Prostate gland (tissue), 2 donors: ENCODE results near the gene HS6ST2. TPM values are rescaled to one million over a fixed set of nuclear protein-coding genes. Genes with fewer than 3 reads are reported as not detected.

ENCODE experiments used
- DNase-seq: peaks from one replicate; pipeline ENCODE4 v3.0.0-alpha.2; 2019; ENCODE audit warnings: low spot score
- H3K27ac ChIP-seq, 2 donors: fragments of 200-600 bp; sonication (generic); 2 replicates each; pipeline ENCODE4 v1.5.1; 2017 to 2019
- H3K27me3 ChIP-seq: fragments of 200-600 bp; sonication (generic); replicated peaks from 2 replicates; pipeline ENCODE4 v1.5.1; 2019; ENCODE audit not compliant: insufficient read depth
- H3K36me3 ChIP-seq, 2 donors: fragments of 200-600 bp; sonication (generic); 1 replicate in 1 of 2; 2 replicates in 1 of 2; pipeline versions ENCODE4 v1.5.1 to v1.8.1; 2017 to 2019
- H3K4me1 ChIP-seq: fragments of 200-600 bp; sonication (generic); replicated peaks from 2 replicates; pipeline ENCODE4 v1.5.1; 2019
- H3K4me3 ChIP-seq, 2 donors: fragments of 200-600 bp; sonication (generic); 2 replicates each; pipeline ENCODE4 v1.5.1; 2017 to 2019
- H3K9me3 ChIP-seq: fragments of 200-600 bp; sonication (generic); 2 replicates; pipeline ENCODE4 v1.5.1; 2017
- POLR2A ChIP-seq: fragments of 450-650 bp; IDR thresholded peaks from one replicate; pipeline ENCODE4 v1.6.1; 2016; ENCODE audit warnings: antibody characterized with exemption, mild to moderate bottlenecking
- POLR2AphosphoS5 ChIP-seq: sonication (generic); formaldehyde crosslinking; IDR thresholded peaks from one replicate; pipeline ENCODE4 v1.6.1; 2017; ENCODE audit warnings: antibody characterized with exemption
- WGBS: methylation state at CpG from one replicate; pipeline ENCODE4 v1.1.5; 2018; 5-methylcytosine and 5-hydroxymethylcytosine counted together
- intact Hi-C: fragments of 100-400 bp; cut with DNase I; formaldehyde crosslinking; loops from one replicate; pipeline ENCODE4 v1.14.2; 2022
- total RNA-seq, 2 donors: library from RNA; depleted of rRNA; stranded (reverse); fragments of >200 nt; gene quantifications; one replicate each; pipeline ENCODE4 v1.1.0, GENCODE V29; 2016
- TF ChIP-seq, protein P1 (sequence below), 4 experiments: fragments of 200-600 bp in 2 of 4; fragments of 450-650 bp in 2 of 4; sonication (generic) in 2 of 4; IDR thresholded peaks; 1 replicate in 3 of 4; 2 replicates in 1 of 4; pipeline ENCODE4 v1.5.1; 2016 to 2019; ENCODE audit warnings: antibody characterized with exemption in 4 of 4, mild to moderate bottlenecking in 2 of 4, moderate library complexity in 2 of 4

Gene HS6ST2
- total RNA-seq, 2 donors from 2014 or later, result 1.1 to 6.1 TPM

DNA sequence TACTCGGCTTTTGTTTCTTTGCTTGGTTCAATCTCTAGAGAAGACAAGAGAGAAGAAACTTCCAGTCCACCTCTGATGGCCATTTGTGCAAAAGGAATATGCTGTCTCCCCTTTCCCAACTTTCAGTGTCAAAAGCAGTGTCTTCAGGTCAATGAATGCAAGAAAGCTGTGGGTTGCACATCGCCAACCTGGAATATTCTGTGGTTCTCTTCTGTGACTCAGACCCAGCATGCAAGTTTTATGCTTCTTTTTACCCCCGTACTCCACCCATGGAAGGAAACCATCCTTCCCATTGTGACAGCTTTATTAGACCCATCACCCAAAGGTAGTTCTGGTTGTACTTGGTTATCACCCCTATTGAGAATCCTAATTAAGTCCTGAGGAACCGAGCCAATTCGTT, 334.0 kb downstream of the HS6ST2 start:
- Histone ChIP-seq H3K36me3 (no peaks in the 10 kb centered on the region), H3K27me3 (no peaks in the 10 kb centered on the region), H3K4me1 (no peaks in the 10 kb centered on the region), H3K4me3 (no peak overlapping the region), H3K9me3 (no peaks in the 10 kb centered on the region), H3K27ac (no peak overlapping the region)
- no peak for DNase-seq
- TF ChIP-seq POLR2AphosphoS5, result no peak
- TF ChIP-seq, protein P1, sequence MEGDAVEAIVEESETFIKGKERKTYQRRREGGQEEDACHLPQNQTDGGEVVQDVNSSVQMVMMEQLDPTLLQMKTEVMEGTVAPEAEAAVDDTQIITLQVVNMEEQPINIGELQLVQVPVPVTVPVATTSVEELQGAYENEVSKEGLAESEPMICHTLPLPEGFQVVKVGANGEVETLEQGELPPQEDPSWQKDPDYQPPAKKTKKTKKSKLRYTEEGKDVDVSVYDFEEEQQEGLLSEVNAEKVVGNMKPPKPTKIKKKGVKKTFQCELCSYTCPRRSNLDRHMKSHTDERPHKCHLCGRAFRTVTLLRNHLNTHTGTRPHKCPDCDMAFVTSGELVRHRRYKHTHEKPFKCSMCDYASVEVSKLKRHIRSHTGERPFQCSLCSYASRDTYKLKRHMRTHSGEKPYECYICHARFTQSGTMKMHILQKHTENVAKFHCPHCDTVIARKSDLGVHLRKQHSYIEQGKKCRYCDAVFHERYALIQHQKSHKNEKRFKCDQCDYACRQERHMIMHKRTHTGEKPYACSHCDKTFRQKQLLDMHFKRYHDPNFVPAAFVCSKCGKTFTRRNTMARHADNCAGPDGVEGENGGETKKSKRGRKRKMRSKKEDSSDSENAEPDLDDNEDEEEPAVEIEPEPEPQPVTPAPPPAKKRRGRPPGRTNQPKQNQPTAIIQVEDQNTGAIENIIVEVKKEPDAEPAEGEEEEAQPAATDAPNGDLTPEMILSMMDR (IDR thresholded peaks at IDR 0.05), result no peak
- WGBS, result 94% methylated on average over 5 of the region's 5 CpGs
- intact Hi-C loops, result no loop called here

DNA sequence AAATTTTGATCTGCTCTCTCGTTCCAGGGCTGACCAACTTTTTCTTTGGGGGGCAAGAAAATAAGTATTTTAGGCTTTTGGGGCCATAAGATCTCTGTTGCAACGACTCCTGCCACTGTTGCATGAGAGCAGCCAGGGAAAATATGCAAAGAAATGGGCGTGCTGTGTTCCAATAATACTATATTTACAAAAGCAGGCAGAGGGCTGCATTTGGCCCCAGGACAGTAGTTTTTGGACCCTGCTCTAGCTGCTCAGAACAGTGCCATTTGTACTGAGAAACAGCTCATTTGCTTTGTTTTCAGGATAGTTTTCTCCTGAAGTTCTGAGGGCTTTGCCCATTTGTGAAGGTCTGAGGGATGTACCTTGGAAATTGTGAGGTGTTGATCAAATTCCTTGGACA, 334.5 kb downstream of the HS6ST2 start:
- intact Hi-C loops, result no loop called here
- DNase-seq, result no peak
- Histone ChIP-seq H3K27ac (no peak overlapping the region), H3K27me3 (no peaks in the 10 kb centered on the region), H3K4me1 (no peaks in the 10 kb centered on the region), H3K36me3 (no peaks in the 10 kb centered on the region), H3K9me3 (no peaks in the 10 kb centered on the region), H3K4me3 (no peak overlapping the region)
- TF ChIP-seq POLR2AphosphoS5 (no peak), POLR2A (no peak)
- TF ChIP-seq, protein P1 (IDR thresholded peaks at IDR 0.05), result no peak
- 59% methylated on average over 3 of the region's 3 CpGs for WGBS

DNA sequence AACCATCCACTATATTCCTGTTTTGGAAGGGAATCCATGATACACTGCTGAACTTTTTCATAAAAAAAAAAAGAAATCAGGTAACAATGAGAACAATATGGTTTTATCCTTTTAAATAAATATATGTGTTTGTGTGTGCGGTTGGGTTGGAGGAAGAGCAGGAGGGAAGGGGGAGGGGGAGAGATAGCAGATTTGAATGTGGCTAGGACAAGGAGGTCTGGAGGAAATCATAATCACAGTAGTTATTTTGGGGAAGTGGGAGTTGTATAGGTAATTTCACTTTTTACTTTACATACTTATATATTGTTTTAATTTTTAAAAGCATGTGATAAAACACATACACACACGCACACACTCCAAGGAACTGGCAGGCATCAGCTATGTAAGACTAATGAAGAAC, 335.1 kb downstream of the HS6ST2 start:
- no peak for DNase-seq
- H3K27ac ChIP-seq, result no peak overlapping the region
- H3K36me3 ChIP-seq, result no peaks in the 10 kb centered on the region
- TF ChIP-seq, protein P1 (IDR thresholded peaks at IDR 0.05), result no peak
- no peak for TF ChIP-seq POLR2A
- H3K4me1 ChIP-seq, result no peaks in the 10 kb centered on the region
- no peak overlapping the region for H3K4me3 ChIP-seq
- no peaks in the 10 kb centered on the region for H3K27me3 ChIP-seq
- 88% methylated on average over 2 of the region's 2 CpGs for WGBS
- intact Hi-C loops, result no loop called here
- H3K9me3 ChIP-seq, result no peaks in the 10 kb centered on the region

DNA sequence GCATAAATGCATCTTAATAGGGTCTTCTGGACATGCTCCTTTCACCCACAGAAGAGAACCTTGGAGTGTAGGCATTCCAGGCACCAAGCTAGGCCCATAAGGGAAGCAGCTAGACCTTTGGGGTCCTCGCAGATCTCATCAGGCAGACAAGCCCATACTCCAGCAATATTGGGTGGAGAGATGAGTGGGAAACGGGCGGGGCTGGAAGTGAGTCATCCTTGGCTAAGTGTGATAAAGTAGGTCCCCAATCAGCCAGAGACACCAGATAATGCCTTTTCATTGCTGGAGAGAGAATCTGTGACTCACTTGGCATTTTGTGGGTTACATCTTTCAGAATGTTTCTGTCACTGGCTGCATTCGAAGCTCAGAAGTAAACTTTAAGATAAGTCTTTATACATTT, 336.3 kb downstream of the HS6ST2 start:
- TF ChIP-seq POLR2A (no peak), POLR2AphosphoS5 (no peak)
- TF ChIP-seq, protein P1 (IDR thresholded peaks at IDR 0.05), result no peak
- H3K4me3 ChIP-seq, result no peak overlapping the region
- H3K27me3 ChIP-seq, result no peaks in the 10 kb centered on the region
- no peaks in the 10 kb centered on the region for H3K4me1 ChIP-seq
- DNase-seq, result no peak
- no peaks in the 10 kb centered on the region for H3K9me3 ChIP-seq
- WGBS, result 74% methylated on average over 4 of the region's 4 CpGs
- intact Hi-C loops, result no loop called here
- H3K27ac ChIP-seq, result no peak overlapping the region
- H3K36me3 ChIP-seq, result no peaks in the 10 kb centered on the region

DNA sequence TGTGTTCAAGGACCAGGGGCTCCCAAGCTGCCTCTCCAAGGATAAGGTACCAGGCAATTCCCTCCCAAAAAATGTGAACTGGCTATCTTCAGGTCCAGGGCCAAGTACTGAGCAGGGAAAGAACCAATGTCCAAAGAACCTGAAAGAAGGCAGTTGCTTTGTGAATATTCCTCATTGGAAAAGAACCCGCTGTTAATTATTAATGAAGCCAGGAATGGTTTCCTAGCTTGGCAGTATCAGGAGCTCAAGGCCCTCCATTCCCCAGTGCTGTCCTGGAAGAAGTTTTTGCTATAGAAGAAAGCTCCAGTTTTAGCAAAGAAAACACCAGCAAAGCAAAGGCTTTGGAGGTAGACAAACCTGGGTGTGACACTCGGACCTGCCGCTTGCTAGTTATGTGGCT, 339.6 kb downstream of the HS6ST2 start:
- Histone ChIP-seq H3K9me3 (no peaks in the 10 kb centered on the region), H3K27ac (no peak overlapping the region), H3K4me1 (no peaks in the 10 kb centered on the region), H3K27me3 (no peaks in the 10 kb centered on the region), H3K36me3 (no peaks in the 10 kb centered on the region), H3K4me3 (no peak overlapping the region)
- intact Hi-C loops, result loop anchor here (10.0 kb wide), 2 partner anchors 324 to 394 kb away; no protein-coding TSS in a partner anchor
- TF ChIP-seq POLR2A, result no peak
- DNase-seq, result no peak
- 100% methylated on average over 3 of the region's 3 CpGs for WGBS
